Measurements from ENCODE around the gene MFSD8. TPM values are rescaled to one million over a fixed set of nuclear protein-coding genes. Genes with fewer than 3 reads are reported as not detected.

The MFSD8 gene
- total and polyA plus RNA-seq, 2 of the 4 experiments (the other 2 are of a cell fraction) = 8.8 to 36.7 TPM

GRCh38 chr4:127975121-127975770 is 10.3 kb upstream of the MFSD8 start:
- in situ Hi-C loops (cut with MboI; ENCODE audit: low sequenced_read_pairs) (no loop called here), intact Hi-C loops (cut with micrococcal nuclease) (no loop called here), dilution Hi-C loops (cut with HindIII; ENCODE audit: low sequenced_read_pairs, unreplicated experiment) (no loop called here)
- peaks cover 18 to 32% of the 10 kb centered on the region in 2 experiments for H3K79me1 ChIP-seq (ENCODE audit: low read depth in 1 of 2, low read length in 2 of 2)
- H3K23ac ChIP-seq (ENCODE audit: low read depth, low read length) = no peak overlapping the region
- H3K9ac ChIP-seq (ENCODE audit: low read depth, low read length) = no peak overlapping the region
- CTCF ChIA-PET = no interaction called here
- no peak overlapping the region for H4K5ac ChIP-seq (ENCODE audit: low read depth, low read length)
- H2AK5ac ChIP-seq (ENCODE audit: low read depth, low read length) = no peak overlapping the region
- DNase-seq (peak; percentile 82), ATAC-seq (ENCODE audit: low read depth) (peak; percentile 88)
- no peak overlapping the region for H4K8ac ChIP-seq (ENCODE audit: low read depth in 2 of 2, low read length in 2 of 2)
- 0 out of 2 replicates have a peak, but pooled peaks cover 3% of the 10 kb centered on the region for H3K9me1 ChIP-seq (ENCODE audit: insufficient read depth, low read length)
- H2AK9ac ChIP-seq (replicated peaks; ENCODE audit: low read depth, low read length, poor library complexity) = no peak overlapping the region
- no peaks in the 10 kb centered on the region for H3K9me3 ChIP-seq (ENCODE audit: control insufficient read depth, insufficient read depth, low read length)
- H3K4ac ChIP-seq (ENCODE audit: low read depth, low read length) = no peak overlapping the region
- no peaks in the 10 kb centered on the region for H3K27me3 ChIP-seq (ENCODE audit: control insufficient read depth, insufficient read depth, low read length)
- H3K4me1 ChIP-seq (ENCODE audit: control insufficient read depth, insufficient read depth, low read length) = no peaks in the 10 kb centered on the region
- H2BK5ac ChIP-seq (ENCODE audit: low read depth, low read length, poor library complexity, severe bottlenecking) = peak overlapping the region; percentile 70
- H3K27ac ChIP-seq (ENCODE audit: insufficient read depth, low read length) = no peak overlapping the region
- peaks cover 10% of the 10 kb centered on the region for H3K36me3 ChIP-seq (ENCODE audit: control insufficient read depth, insufficient read depth, low read length)
- POLR2A ChIA-PET (ENCODE audit: unreplicated experiment) = no interaction called here
- no peaks in the 10 kb centered on the region; the same call in 1 of the 2 replicates for H4K20me1 ChIP-seq (ENCODE audit: insufficient read depth, low read length)
- H2BK15ac ChIP-seq (ENCODE audit: low read depth, low read length) = no peak overlapping the region
- no peak overlapping the region for H2BK120ac ChIP-seq (ENCODE audit: low read depth, low read length)
- no peak overlapping the region for H3K56ac ChIP-seq (ENCODE audit: extremely low read depth, insufficient read depth, low read length)
- BruUV-seq (replicated peaks) = no TSS peak
- no peak overlapping the region for H3K4me3 ChIP-seq (ENCODE audit: insufficient read depth, low read depth, low read length)
- WGBS, 2 experiments (ENCODE audit: extremely low coverage in 2 of 2, insufficient read length in 1 of 2) = no CpG with 5 or more reads among the region's 2 CpGs
- no peak overlapping the region for H3K4me2 ChIP-seq (ENCODE audit: low read depth, low read length)
- H2AFZ ChIP-seq (replicated peaks; ENCODE audit: low read length, poor library complexity) = no peak overlapping the region
- H3K14ac ChIP-seq (replicated peaks; ENCODE audit: low read depth, low read length) = no peak overlapping the region
- no peak overlapping the region for H2BK20ac ChIP-seq (ENCODE audit: low read depth, low read length)
- TF ChIP-seq FOS (IDR thresholded peaks at IDR 0.05; ENCODE audit: low read depth, low read length) (no peak), NFE2L2 (IDR thresholded peaks at IDR 0.05; ENCODE audit: low read depth, low read length) (no peak), SMC3 (IDR thresholded peaks at IDR 0.05; ENCODE audit: low read depth, low read length) (no peak), MAZ (IDR thresholded peaks at IDR 0.05; ENCODE audit: borderline replicate concordance, low read depth, low read length) (no peak), RFX5 (IDR thresholded peaks at IDR 0.05; ENCODE audit: low read depth, low read length) (no peak), RAD21 (IDR thresholded peaks at IDR 0.05; ENCODE audit: low read length) (no peak), USF2 (IDR thresholded peaks at IDR 0.05; ENCODE audit: low read depth, low read length) (no peak), MAFK (IDR thresholded peaks at IDR 0.05; ENCODE audit: low read depth, low read length) (no peak), BHLHE40 (IDR thresholded peaks at IDR 0.05; ENCODE audit: low read depth, low read length) (peak; percentile 47), CEBPB (IDR thresholded peaks at IDR 0.05; ENCODE audit: low read depth, low read length) (peak; percentile 96), ELK1 (IDR thresholded peaks at IDR 0.05; ENCODE audit: borderline replicate concordance, low read depth, low read length) (no peak), MXI1 (IDR thresholded peaks at IDR 0.05; ENCODE audit: borderline replicate concordance, low read depth, low read length) (no peak)
- H4K91ac ChIP-seq (ENCODE audit: insufficient read depth, low read depth, low read length) = no peak overlapping the region
- H3K18ac ChIP-seq (ENCODE audit: low read depth, low read length) = no peak overlapping the region

All from IMR-90 (cell line).